B cell (primary cell): Measurements from ENCODE around the gene RILP. TPM values are rescaled to one million over a fixed set of nuclear protein-coding genes. Genes with fewer than 3 reads are reported as not detected.
"Not testable (repeated sequence)": the region's sequence is repeated elsewhere in the genome, so short reads cannot be mapped to it uniquely, and the experiment has no call there.

Experiments
- ATAC-seq: fragments of 200-7000 bp; cut with Tn5 transposase; one replicate; pipeline ENCODE4 v1.10.0; 2021; ENCODE audit warnings: low read depth, mild to moderate bottlenecking, moderate number of reproducible peaks, moderate library complexity
- CTCF ChIA-PET: fragments of 350-600 bp; sonication (Branson Sonifier 250); formaldehyde crosslinking; loops from one replicate; lab custom pipeline; 2021; ENCODE audit warnings: antibody characterized with exemption, inconsistent platforms; lab: Charles Lee
- POLR2A ChIA-PET: fragments of 350-600 bp; sonication (Branson Sonifier 250); formaldehyde crosslinking; loops from one replicate; lab custom pipeline; 2021; ENCODE audit warnings: antibody characterized with exemption; lab: Charles Lee
- DNase-seq: peaks from one replicate; pipeline ENCODE4 v3.0.0; 2013
- H2AFZ ChIP-seq: 2 replicates; pipeline ENCODE4 v1.6.1; 2012; ENCODE audit warnings: mild to moderate bottlenecking, low read depth, low read length; ENCODE audit not compliant: insufficient read depth, poor library complexity, severe bottlenecking
- H3K27ac ChIP-seq, 2 donors: 1 replicate in 1 of 2; 2 replicates in 1 of 2; pipeline ENCODE4 v1.5.1; 2012 to 2013; ENCODE audit warnings: low read length in 2 of 2, mild to moderate bottlenecking in 2 of 2, moderate library complexity in 1 of 2
- H3K27me3 ChIP-seq, 4 experiments: fragments of 200-600 bp in 1 of 4; sonication (generic) in 1 of 4; replicated peaks in 1 of 4; 1 replicate in 2 of 4; 2 replicates in 2 of 4; pipeline versions ENCODE4 v1.6.1 to v1.7.0; 2013 to 2016; ENCODE audit warnings: low read length in 3 of 4, mild to moderate bottlenecking in 2 of 4, mixed read lengths in 1 of 4, moderate library complexity in 1 of 4; ENCODE audit not compliant: insufficient read depth in 4 of 4, control insufficient read depth in 3 of 4; ENCODE audit errors: control extremely low read depth in 1 of 4
- H3K36me3 ChIP-seq, 2 experiments: replicated peaks in 1 of 2; 1 replicate in 1 of 2; 2 replicates in 1 of 2; pipeline versions ENCODE4 v1.6.1 to v1.7.1; 2013; ENCODE audit warnings: low read length in 1 of 2; ENCODE audit not compliant: insufficient read depth in 2 of 2, control insufficient read depth in 1 of 2; ENCODE audit errors: control extremely low read depth in 1 of 2, extremely low read depth in 1 of 2
- H3K4me1 ChIP-seq, 2 donors: fragments of 200-600 bp in 1 of 2; sonication (generic) in 1 of 2; 1 replicate in 1 of 2; 2 replicates in 1 of 2; pipeline versions ENCODE4 v1.5.1 to v1.6.1; 2013 to 2017; ENCODE audit warnings: low read length in 2 of 2; ENCODE audit not compliant: control insufficient read depth in 2 of 2, insufficient read depth in 2 of 2
- H3K4me2 ChIP-seq: replicated peaks from 2 replicates; pipeline ENCODE3; 2012; ENCODE audit warnings: mild to moderate bottlenecking, low read depth, low read length; ENCODE audit not compliant: poor library complexity, severe bottlenecking
- H3K4me3 ChIP-seq, 5 experiments: fragments of 200-600 bp in 1 of 5; sonication (generic) in 1 of 5; 1 replicate in 3 of 5; 2 replicates in 2 of 5; pipeline versions ENCODE4 v1.5.1 to v1.7.0; 2011 to 2016; ENCODE audit warnings: low read length in 4 of 5, mild to moderate bottlenecking in 4 of 5, low read depth in 2 of 5, control low read depth in 1 of 5, moderate library complexity in 1 of 5; ENCODE audit not compliant: insufficient read depth in 1 of 5; ENCODE audit errors: control extremely low read depth in 1 of 5, extremely low read depth in 1 of 5
- H3K79me2 ChIP-seq: fragments of 200-600 bp; sonication (generic); one replicate; pipeline ENCODE4 v1.6.0; 2016; ENCODE audit warnings: low read length; ENCODE audit not compliant: control insufficient read depth, insufficient read depth
- H3K9ac ChIP-seq: fragments of 200-600 bp; sonication (generic); 2 replicates; pipeline ENCODE4 v1.6.1; 2017; ENCODE audit warnings: mild to moderate bottlenecking, low read length, moderate library complexity
- H3K9me3 ChIP-seq, 3 donors: one replicate each; pipeline versions ENCODE4 v1.6.1 to v1.7.1; 2013; ENCODE audit warnings: low read length in 2 of 3; ENCODE audit not compliant: control insufficient read depth in 2 of 3, insufficient read depth in 1 of 3; ENCODE audit errors: control extremely low read depth in 1 of 3
- H4K20me1 ChIP-seq: 2 replicates; pipeline ENCODE4 v1.6.0; 2012; ENCODE audit warnings: mild to moderate bottlenecking, low read length; ENCODE audit not compliant: insufficient read depth, control insufficient read depth, poor library complexity, severe bottlenecking
- H3K27ac Mint-ChIP-seq: one replicate; pipeline ENCODE4 v1.8.0; 2021; ENCODE audit warnings: mixed read lengths
- H3K27me3 Mint-ChIP-seq: one replicate; pipeline ENCODE4 v1.8.0; 2021; ENCODE audit warnings: mixed read lengths
- H3K4me1 Mint-ChIP-seq: one replicate; pipeline ENCODE4 v1.8.0; 2021; ENCODE audit warnings: mixed read lengths
- H3K4me3 Mint-ChIP-seq: one replicate; pipeline ENCODE4 v1.8.0; 2021; ENCODE audit warnings: mixed read lengths
- H3K9me3 Mint-ChIP-seq: one replicate; pipeline ENCODE4 v1.8.0; 2022; ENCODE audit warnings: mixed read lengths; ENCODE audit not compliant: insufficient read depth
- EZH2 ChIP-seq: IDR thresholded peaks from 2 replicates; pipeline ENCODE4 v1.6.1; 2012; ENCODE audit warnings: borderline replicate concordance, low read depth, mild to moderate bottlenecking, moderate library complexity, low read length; ENCODE audit not compliant: insufficient read depth, poor library complexity, severe bottlenecking
- WGBS: methylation state at CpG from one replicate; pipeline ENCODE4 v1.1.5; 2013; ENCODE audit warnings: missing lambda C conversion rate; ENCODE audit not compliant: insufficient coverage; 5-methylcytosine and 5-hydroxymethylcytosine counted together
- intact Hi-C: fragments of 100-400 bp; cut with micrococcal nuclease; formaldehyde crosslinking; loops from one replicate; pipeline ENCODE4 v1.10.0; 2022
- polyA plus RNA-seq: library from polyadenylated mRNA; depleted of rRNA; stranded (reverse); fragments of >200 nt; gene quantifications from 2 replicates; pipeline ENCODE4 v1.2.3, GENCODE V29; 2012
- total RNA-seq, 2 donors: library from RNA; stranded (reverse); fragments of 120-200 nt in 1 of 2; gene quantifications; 1 replicate in 1 of 2; 2 replicates in 1 of 2; pipeline versions ENCODE4 v1.2.3 to v1.2.4, GENCODE V29; 2013 to 2022
- TF ChIP-seq, protein P1 (sequence below): fragments of 200-600 bp; IDR thresholded peaks from one replicate; pipeline ENCODE4 v1.8.0; 2022; ENCODE audit warnings: antibody characterized with exemption, mild to moderate bottlenecking

The RILP gene
- total and polyA plus RNA-seq, 2 donors (not counting 1 experiment from before 2014, with no cell fraction given) = 1.1 to 7.0 TPM

GRCh38 chr17:1653735-1654134 is 4.1 kb upstream of the RILP start:
- intact Hi-C loops = no loop called here
- 95% methylated on average over 11 of the region's 14 CpGs for WGBS
- H3K4me3 Mint-ChIP-seq = no peak overlapping the region
- Histone ChIP-seq H3K4me3 (no peak overlapping the region), H2AFZ (no peak overlapping the region), H3K4me2 (no peak overlapping the region), H3K9ac (no peak overlapping the region), H3K36me3 (peaks cover 8 to 79% of the 10 kb centered on the region in 2 experiments), H4K20me1 (peaks cover 43% of the 10 kb centered on the region), H3K27me3 (no peaks in the 10 kb centered on the region), H3K9me3 (no peaks in the 10 kb centered on the region), H3K4me1 (peaks cover 3 to 7% of the 10 kb centered on the region in 2 donors), H3K27ac (no peak overlapping the region), H3K79me2 (peaks cover 4% of the 10 kb centered on the region)
- H3K27me3 Mint-ChIP-seq = no peaks in the 10 kb centered on the region
- no peak overlapping the region for H3K27ac Mint-ChIP-seq
- DNase-seq = no peak
- ATAC-seq = no peak
- H3K9me3 Mint-ChIP-seq = no peaks in the 10 kb centered on the region
- H3K4me1 Mint-ChIP-seq = peaks cover 4% of the 10 kb centered on the region
- POLR2A ChIA-PET = no interaction called here
- TF ChIP-seq, protein P1, sequence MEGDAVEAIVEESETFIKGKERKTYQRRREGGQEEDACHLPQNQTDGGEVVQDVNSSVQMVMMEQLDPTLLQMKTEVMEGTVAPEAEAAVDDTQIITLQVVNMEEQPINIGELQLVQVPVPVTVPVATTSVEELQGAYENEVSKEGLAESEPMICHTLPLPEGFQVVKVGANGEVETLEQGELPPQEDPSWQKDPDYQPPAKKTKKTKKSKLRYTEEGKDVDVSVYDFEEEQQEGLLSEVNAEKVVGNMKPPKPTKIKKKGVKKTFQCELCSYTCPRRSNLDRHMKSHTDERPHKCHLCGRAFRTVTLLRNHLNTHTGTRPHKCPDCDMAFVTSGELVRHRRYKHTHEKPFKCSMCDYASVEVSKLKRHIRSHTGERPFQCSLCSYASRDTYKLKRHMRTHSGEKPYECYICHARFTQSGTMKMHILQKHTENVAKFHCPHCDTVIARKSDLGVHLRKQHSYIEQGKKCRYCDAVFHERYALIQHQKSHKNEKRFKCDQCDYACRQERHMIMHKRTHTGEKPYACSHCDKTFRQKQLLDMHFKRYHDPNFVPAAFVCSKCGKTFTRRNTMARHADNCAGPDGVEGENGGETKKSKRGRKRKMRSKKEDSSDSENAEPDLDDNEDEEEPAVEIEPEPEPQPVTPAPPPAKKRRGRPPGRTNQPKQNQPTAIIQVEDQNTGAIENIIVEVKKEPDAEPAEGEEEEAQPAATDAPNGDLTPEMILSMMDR = no peak
- TF ChIP-seq EZH2 = no peak
- CTCF ChIA-PET = interaction anchor here (5.4 kb wide), 1 partner anchor 15 kb away, joined by 34 read pairs; no protein-coding TSS in a partner anchor

DNA sequence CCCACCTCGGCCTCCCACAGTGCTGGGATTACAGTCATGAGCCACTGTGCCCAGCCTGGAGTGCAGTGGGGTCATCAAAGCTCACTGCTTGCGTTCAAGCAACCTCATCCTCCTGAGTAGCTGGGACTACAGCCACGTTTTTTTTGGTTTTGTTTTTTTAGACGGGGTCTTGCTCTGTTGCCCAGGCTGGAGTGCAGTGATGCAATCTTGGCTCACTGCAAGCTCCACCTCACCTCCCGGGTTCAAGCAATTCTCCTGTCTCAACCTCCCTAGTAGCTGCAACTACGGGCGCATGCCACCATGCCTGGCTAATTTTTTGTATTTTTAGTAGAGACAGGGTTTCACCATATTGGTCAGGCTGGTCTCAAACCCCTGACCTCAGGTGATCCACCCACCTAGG is 3.1 kb upstream of the RILP start:
- H3K4me3 Mint-ChIP-seq, H3K9ac ChIP-seq, DNase-seq, H3K27ac Mint-ChIP-seq, H3K27me3 Mint-ChIP-seq, ATAC-seq, H3K4me3 ChIP-seq, H3K27ac ChIP-seq, H3K27me3 ChIP-seq, H3K9me3 Mint-ChIP-seq, H3K4me2 ChIP-seq, H3K9me3 ChIP-seq, intact Hi-C loops, H3K79me2 ChIP-seq, H2AFZ ChIP-seq: not testable (repeated sequence)
- 93% methylated on average over 3 of the region's 7 CpGs for WGBS
- H4K20me1 ChIP-seq = peaks cover 35% of the 10 kb centered on the region
- POLR2A ChIA-PET = interaction anchor here (0.7 kb wide), 1 partner anchor 273 kb away, joined by 3 read pairs; no protein-coding TSS in a partner anchor
- CTCF ChIA-PET = interaction anchor here (1.6 to 5.4 kb wide), 4 partner anchors 16 to 213 kb away, joined by 4 to 34 read pairs (median 6); no protein-coding TSS in a partner anchor
- H3K4me1 Mint-ChIP-seq = peaks cover 10% of the 10 kb centered on the region
- peaks cover 0 to 70% of the 10 kb centered on the region in 2 experiments for H3K36me3 ChIP-seq
- H3K4me1 ChIP-seq = peaks cover 11 to 15% of the 10 kb centered on the region in 2 donors
